Progenitor cell of endocrine pancreas (in vitro differentiated cells): ENCODE data around the gene KPTN. TPM values are rescaled to one million over a fixed set of nuclear protein-coding genes. Genes with fewer than 3 reads are reported as not detected.

Experiments
- DNase-seq: peaks from one replicate; pipeline ENCODE4 v3.0.0; 2021; ENCODE audit warnings: low spot score; ENCODE audit not compliant: unreplicated experiment
- H3K27ac Mint-ChIP-seq: 2 replicates; pipeline ENCODE4 v1.8.0; 2021; ENCODE audit warnings: mild to moderate bottlenecking, moderate library complexity, mixed read lengths
- H3K27me3 Mint-ChIP-seq: 2 replicates; pipeline ENCODE4 v1.8.0; 2021; ENCODE audit warnings: mixed read lengths
- H3K36me3 Mint-ChIP-seq: 2 replicates; pipeline ENCODE4 v1.8.0; 2022; ENCODE audit warnings: mixed read lengths; ENCODE audit not compliant: insufficient read depth
- H3K4me1 Mint-ChIP-seq: 2 replicates; pipeline ENCODE4 v1.8.0; 2021; ENCODE audit warnings: low read depth, mixed read lengths
- H3K4me3 Mint-ChIP-seq: 2 replicates; pipeline ENCODE4 v1.8.0; 2021; ENCODE audit warnings: low read depth, mild to moderate bottlenecking, moderate library complexity, mixed read lengths
- H3K9me3 Mint-ChIP-seq: 2 replicates; pipeline ENCODE4 v1.8.0; 2021; ENCODE audit warnings: low read depth, mixed read lengths
- CTCF ChIP-seq: fragments of 200-600 bp; sonication (generic); IDR thresholded peaks from one replicate; pipeline ENCODE4 v1.5.0; 2021; ENCODE audit warnings: antibody characterized with exemption, mild to moderate bottlenecking; ENCODE audit not compliant: unreplicated experiment
- long read RNA-seq: library from polyadenylated mRNA; unstranded; transcript quantifications from one replicate; pipeline ENCODE4 v2.0.0, GENCODE V29; 2020
- total RNA-seq: library from RNA; stranded (reverse); gene quantifications from 2 replicates; pipeline ENCODE4 v1.2.1, GENCODE V29; 2021

Gene KPTN
- total RNA-seq: 29.9 and 30.5 TPM in 2 replicates
- long read RNA-seq, transcript KPTN-201 (12 exons, 1,691 nt): major isoform, 5 of 8 reads
- long read RNA-seq, partial matches to known transcripts: 1 of 8 reads
- long read RNA-seq, other reads (novel, unspliced or antisense): 2 of 8 reads

- TF ChIP-seq CTCF: peak; percentile 96
- no peaks in the 10 kb centered on the region for H3K36me3 Mint-ChIP-seq
- H3K27ac Mint-ChIP-seq: peak within 1 kb of the TSS; percentile 97
- H3K9me3 Mint-ChIP-seq: no peaks in the 10 kb centered on the region
- H3K4me3 Mint-ChIP-seq: peak within 1 kb of the TSS; percentile 94
- DNase-seq: peak; percentile 81
- H3K4me1 Mint-ChIP-seq: peaks cover 8% of the 10 kb centered on the region
- peaks cover 13% of the 10 kb centered on the region for H3K27me3 Mint-ChIP-seq
These were observed at the start of gene KPTN for GRCh38 chr19:47483800-47484690. Gene KPTN (minus strand): TSS chr19:47484219. CDS start chr19:47484160, 59 bp downstream.

GRCh38 chr19:47531640-47532387, 47.8 kb upstream of the KPTN start:
- Mint-ChIP-seq H3K27me3 (peaks cover 7% of the 10 kb centered on the region), H3K27ac (no peak overlapping the region), H3K4me3 (no peak overlapping the region), H3K9me3 (peaks cover 3% of the 10 kb centered on the region), H3K4me1 (no peaks in the 10 kb centered on the region), H3K36me3 (no peaks in the 10 kb centered on the region)
- DNase-seq: no peak
- TF ChIP-seq CTCF: no peak

- no peaks in the 10 kb centered on the region for H3K9me3 Mint-ChIP-seq
- no peak for TF ChIP-seq CTCF
- peaks cover 7% of the 10 kb centered on the region for H3K27me3 Mint-ChIP-seq
- H3K4me1 Mint-ChIP-seq: no peaks in the 10 kb centered on the region
- H3K27ac Mint-ChIP-seq: no peak overlapping the region
- H3K4me3 Mint-ChIP-seq: no peak overlapping the region
- H3K36me3 Mint-ChIP-seq: no peaks in the 10 kb centered on the region
- no peak for DNase-seq
These were observed 45.2 kb upstream of the KPTN start for GRCh38 chr19:47529018-47529742.

GRCh38 chr19:47526798-47527197, 42.8 kb upstream of the KPTN start:
- TF ChIP-seq CTCF: no peak
- DNase-seq: no peak
- Mint-ChIP-seq H3K4me1 (peaks cover 1% of the 10 kb centered on the region), H3K9me3 (no peaks in the 10 kb centered on the region), H3K27ac (no peak overlapping the region), H3K36me3 (no peaks in the 10 kb centered on the region), H3K4me3 (no peak overlapping the region), H3K27me3 (peaks cover 4% of the 10 kb centered on the region)

GRCh38 chr19:47523473-47523872, 39.5 kb upstream of the KPTN start:
- Mint-ChIP-seq H3K4me1 (peaks cover 4% of the 10 kb centered on the region), H3K4me3 (no peak overlapping the region), H3K27ac (no peak overlapping the region), H3K27me3 (peaks cover 9% of the 10 kb centered on the region), H3K9me3 (no peaks in the 10 kb centered on the region), H3K36me3 (no peaks in the 10 kb centered on the region)
- DNase-seq: no peak
- no peak for TF ChIP-seq CTCF
